ENCODE measurements around the gene GALNT2. TPM values are rescaled to one million over a fixed set of nuclear protein-coding genes. Genes with fewer than 3 reads are reported as not detected.

The GALNT2 gene
- total RNA-seq, 1 experiment from 2014 or later: 62.2 TPM

DNA sequence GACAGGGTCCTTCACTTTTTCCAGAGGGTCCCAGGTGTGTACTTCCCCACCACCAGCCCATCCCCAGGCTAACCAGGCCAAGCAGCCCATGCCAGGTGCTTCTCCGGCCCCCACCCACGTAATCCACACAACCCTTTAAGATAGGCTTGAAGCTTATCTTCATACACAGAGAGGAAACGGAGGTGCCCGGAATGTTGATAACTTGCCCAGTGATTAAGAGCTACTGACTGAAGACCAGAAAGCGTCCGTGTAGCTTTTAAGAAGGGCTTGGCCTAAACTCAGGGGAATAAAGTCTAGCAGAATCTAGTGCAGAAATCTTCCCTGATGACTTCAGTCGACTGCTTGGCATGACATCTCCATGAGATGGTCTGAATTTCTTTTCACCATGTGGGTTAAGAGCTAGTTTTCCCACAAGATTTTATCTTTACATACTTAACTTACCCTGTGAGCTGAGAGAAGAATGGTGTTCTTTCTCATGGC is 138.7 kb downstream of the GALNT2 start:
- no peak for DNase-seq
- H3K36me3 Mint-ChIP-seq (ENCODE audit: insufficient read depth, unreplicated experiment): no peaks in the 10 kb centered on the region
- H3K9me3 Mint-ChIP-seq (ENCODE audit: unreplicated experiment): no peaks in the 10 kb centered on the region
- Histone ChIP-seq H3K9me3 (no peaks in the 10 kb centered on the region), H3K4me1 (peaks cover 15% of the 10 kb centered on the region), H3K27me3 (replicated peaks; ENCODE audit: control insufficient read depth, insufficient read depth, low read length) (no peaks in the 10 kb centered on the region), H3K36me3 (ENCODE audit: control insufficient read depth, insufficient read depth, low read length) (no peaks in the 10 kb centered on the region), H3K4me3 (ENCODE audit: low read depth, low read length) (no peak overlapping the region)
- POLR2A ChIA-PET: no interaction called here
- CTCF ChIA-PET: no interaction called here
- intact Hi-C loops (cut with micrococcal nuclease; ENCODE audit: unreplicated experiment): no loop called here
- TF ChIP-seq CTCF (IDR thresholded peaks at IDR 0.05; ENCODE audit: insufficient read depth in 1 of 2, low read depth in 1 of 2, low read length in 1 of 2, severe bottlenecking in 1 of 2, unreplicated experiment in 1 of 2): no peak
- H3K4me1 Mint-ChIP-seq (ENCODE audit: low read depth, unreplicated experiment): peaks cover 15% of the 10 kb centered on the region
- no peaks in the 10 kb centered on the region for H3K27me3 Mint-ChIP-seq (ENCODE audit: insufficient read depth, unreplicated experiment)
- no TSS peak for BruUV-seq (replicated peaks)
- H3K27ac Mint-ChIP-seq (ENCODE audit: unreplicated experiment): no peak overlapping the region
- no peak overlapping the region for H3K4me3 Mint-ChIP-seq (ENCODE audit: unreplicated experiment)

GRCh38 chr1:230206207-230206606 is 139.2 kb downstream of the GALNT2 start:
- peaks cover 19% of the 10 kb centered on the region for H3K4me1 Mint-ChIP-seq (ENCODE audit: low read depth, unreplicated experiment)
- Histone ChIP-seq H3K27me3 (replicated peaks; ENCODE audit: control insufficient read depth, insufficient read depth, low read length) (no peaks in the 10 kb centered on the region), H3K4me1 (peaks cover 19% of the 10 kb centered on the region), H3K9me3 (no peaks in the 10 kb centered on the region), H3K36me3 (ENCODE audit: control insufficient read depth, insufficient read depth, low read length) (no peaks in the 10 kb centered on the region), H3K4me3 (ENCODE audit: low read depth, low read length) (no peak overlapping the region)
- CTCF ChIA-PET: no interaction called here
- DNase-seq: no peak
- TF ChIP-seq CTCF (IDR thresholded peaks at IDR 0.05; ENCODE audit: insufficient read depth in 1 of 2, low read depth in 1 of 2, low read length in 1 of 2, severe bottlenecking in 1 of 2, unreplicated experiment in 1 of 2): no peak
- no peaks in the 10 kb centered on the region for H3K9me3 Mint-ChIP-seq (ENCODE audit: unreplicated experiment)
- no peak overlapping the region for H3K4me3 Mint-ChIP-seq (ENCODE audit: unreplicated experiment)
- POLR2A ChIA-PET: no interaction called here
- intact Hi-C loops (cut with micrococcal nuclease; ENCODE audit: unreplicated experiment): no loop called here
- H3K27ac Mint-ChIP-seq (ENCODE audit: unreplicated experiment): no peak overlapping the region
- H3K36me3 Mint-ChIP-seq (ENCODE audit: insufficient read depth, unreplicated experiment): no peaks in the 10 kb centered on the region
- H3K27me3 Mint-ChIP-seq (ENCODE audit: insufficient read depth, unreplicated experiment): no peaks in the 10 kb centered on the region
- no TSS peak for BruUV-seq (replicated peaks)

- no peaks in the 10 kb centered on the region for H3K36me3 ChIP-seq (ENCODE audit: control insufficient read depth, insufficient read depth, low read length)
- Mint-ChIP-seq H3K4me3 (ENCODE audit: unreplicated experiment) (no peak overlapping the region), H3K27ac (ENCODE audit: unreplicated experiment) (no peak overlapping the region), H3K36me3 (ENCODE audit: insufficient read depth, unreplicated experiment) (no peaks in the 10 kb centered on the region), H3K9me3 (ENCODE audit: unreplicated experiment) (no peaks in the 10 kb centered on the region), H3K27me3 (ENCODE audit: insufficient read depth, unreplicated experiment) (no peaks in the 10 kb centered on the region), H3K4me1 (ENCODE audit: low read depth, unreplicated experiment) (peaks cover 22% of the 10 kb centered on the region)
- no peak overlapping the region for H3K4me3 ChIP-seq (ENCODE audit: low read depth, low read length)
- peaks cover 24% of the 10 kb centered on the region for H3K4me1 ChIP-seq
- TF ChIP-seq CTCF (IDR thresholded peaks at IDR 0.05; ENCODE audit: insufficient read depth in 1 of 2, low read depth in 1 of 2, low read length in 1 of 2, severe bottlenecking in 1 of 2, unreplicated experiment in 1 of 2): no peak
- POLR2A ChIA-PET: no interaction called here
- intact Hi-C loops (cut with micrococcal nuclease; ENCODE audit: unreplicated experiment): no loop called here
- no peak for DNase-seq
- no peaks in the 10 kb centered on the region for H3K27me3 ChIP-seq (replicated peaks; ENCODE audit: control insufficient read depth, insufficient read depth, low read length)
- CTCF ChIA-PET: no interaction called here
- no peaks in the 10 kb centered on the region for H3K9me3 ChIP-seq
- BruUV-seq (replicated peaks): no TSS peak
Observed at GRCh38 chr1:230206976-230207375, 139.9 kb downstream of the GALNT2 start.
